ENCODE results near the gene SSBP3.

The SSBP3 gene

DNA sequence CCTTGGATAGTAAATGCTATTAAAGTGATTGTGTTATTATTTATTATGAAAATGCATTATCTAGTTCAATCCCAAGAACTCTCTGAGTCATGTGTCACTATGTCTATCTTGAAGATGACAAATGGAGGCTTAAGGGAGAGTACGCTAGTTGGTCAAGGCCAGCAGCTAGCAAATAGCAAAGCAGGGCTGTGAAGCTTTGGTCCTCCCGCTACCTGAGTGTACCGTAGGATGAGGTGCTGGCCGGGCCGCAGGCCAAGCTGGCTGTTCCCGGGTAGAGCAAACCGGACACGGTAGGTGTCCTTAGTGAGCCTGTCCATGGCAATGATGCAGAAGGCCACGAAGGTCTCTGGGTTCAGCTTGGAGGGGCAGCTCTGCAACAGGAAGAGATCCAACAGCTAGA, 215.7 kb downstream of the SSBP3 start:
- in situ Hi-C loops (cut with MboI; ENCODE audit: low sequenced_read_pairs, unreplicated experiment), result no loop called here
- TF ChIP-seq, protein P1, sequence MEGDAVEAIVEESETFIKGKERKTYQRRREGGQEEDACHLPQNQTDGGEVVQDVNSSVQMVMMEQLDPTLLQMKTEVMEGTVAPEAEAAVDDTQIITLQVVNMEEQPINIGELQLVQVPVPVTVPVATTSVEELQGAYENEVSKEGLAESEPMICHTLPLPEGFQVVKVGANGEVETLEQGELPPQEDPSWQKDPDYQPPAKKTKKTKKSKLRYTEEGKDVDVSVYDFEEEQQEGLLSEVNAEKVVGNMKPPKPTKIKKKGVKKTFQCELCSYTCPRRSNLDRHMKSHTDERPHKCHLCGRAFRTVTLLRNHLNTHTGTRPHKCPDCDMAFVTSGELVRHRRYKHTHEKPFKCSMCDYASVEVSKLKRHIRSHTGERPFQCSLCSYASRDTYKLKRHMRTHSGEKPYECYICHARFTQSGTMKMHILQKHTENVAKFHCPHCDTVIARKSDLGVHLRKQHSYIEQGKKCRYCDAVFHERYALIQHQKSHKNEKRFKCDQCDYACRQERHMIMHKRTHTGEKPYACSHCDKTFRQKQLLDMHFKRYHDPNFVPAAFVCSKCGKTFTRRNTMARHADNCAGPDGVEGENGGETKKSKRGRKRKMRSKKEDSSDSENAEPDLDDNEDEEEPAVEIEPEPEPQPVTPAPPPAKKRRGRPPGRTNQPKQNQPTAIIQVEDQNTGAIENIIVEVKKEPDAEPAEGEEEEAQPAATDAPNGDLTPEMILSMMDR (IDR thresholded peaks at IDR 0.05; ENCODE audit: borderline replicate concordance, control extremely low read depth, extremely low read depth, insufficient read depth, missing control alignments), result no peak
- DNase-seq (ENCODE audit: low spot score), result no peak

DNA sequence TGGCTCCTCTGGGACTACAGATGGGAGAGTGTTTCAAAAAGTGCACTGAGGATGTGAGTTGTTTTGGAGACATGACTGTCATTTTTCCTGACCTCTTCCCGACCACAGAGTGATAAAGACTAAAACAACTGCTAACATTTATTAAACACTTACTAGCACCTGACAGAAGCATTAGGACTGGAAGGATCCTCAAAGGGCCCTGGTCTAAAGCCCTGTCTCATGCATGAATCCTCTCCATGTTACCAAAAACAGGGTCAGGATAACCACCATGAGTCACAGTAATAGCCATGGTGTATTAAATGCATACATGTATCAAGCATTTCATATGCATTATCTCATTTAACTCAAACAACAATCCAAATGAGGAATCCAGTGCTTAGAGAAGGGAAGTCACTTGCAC, 217.9 kb downstream of the SSBP3 start:
- DNase-seq (ENCODE audit: low spot score), result no peak
- TF ChIP-seq, protein P1 (IDR thresholded peaks at IDR 0.05; ENCODE audit: borderline replicate concordance, control extremely low read depth, extremely low read depth, insufficient read depth, missing control alignments), result no peak

DNA sequence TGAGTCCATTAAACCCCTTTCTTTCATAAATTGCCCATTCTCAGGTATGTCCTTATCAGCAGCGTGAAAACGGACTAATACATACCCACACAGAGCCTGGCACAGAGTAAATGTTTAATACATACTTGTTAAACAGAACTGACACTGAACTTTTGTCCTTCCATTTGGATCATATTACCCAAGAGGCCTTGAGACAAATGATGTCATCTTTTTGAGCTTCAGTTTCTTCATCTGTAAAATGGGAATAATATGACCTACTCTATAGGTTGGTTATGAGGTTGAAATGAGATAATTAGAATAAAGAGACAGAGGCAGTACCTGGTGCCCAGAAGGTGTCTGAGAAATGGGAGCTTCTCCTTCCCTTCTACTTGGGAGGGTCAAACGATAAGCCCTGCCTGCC, 220.1 kb downstream of the SSBP3 start:
- DNase-seq (ENCODE audit: low spot score), result no peak
- TF ChIP-seq, protein P1 (IDR thresholded peaks at IDR 0.05; ENCODE audit: borderline replicate concordance, control extremely low read depth, extremely low read depth, insufficient read depth, missing control alignments), result no peak

More for the DNA sequence above, 217.9 kb downstream of the SSBP3 start:
- in situ Hi-C loops (cut with MboI; ENCODE audit: low sequenced_read_pairs, unreplicated experiment), result no loop called here

DNA sequence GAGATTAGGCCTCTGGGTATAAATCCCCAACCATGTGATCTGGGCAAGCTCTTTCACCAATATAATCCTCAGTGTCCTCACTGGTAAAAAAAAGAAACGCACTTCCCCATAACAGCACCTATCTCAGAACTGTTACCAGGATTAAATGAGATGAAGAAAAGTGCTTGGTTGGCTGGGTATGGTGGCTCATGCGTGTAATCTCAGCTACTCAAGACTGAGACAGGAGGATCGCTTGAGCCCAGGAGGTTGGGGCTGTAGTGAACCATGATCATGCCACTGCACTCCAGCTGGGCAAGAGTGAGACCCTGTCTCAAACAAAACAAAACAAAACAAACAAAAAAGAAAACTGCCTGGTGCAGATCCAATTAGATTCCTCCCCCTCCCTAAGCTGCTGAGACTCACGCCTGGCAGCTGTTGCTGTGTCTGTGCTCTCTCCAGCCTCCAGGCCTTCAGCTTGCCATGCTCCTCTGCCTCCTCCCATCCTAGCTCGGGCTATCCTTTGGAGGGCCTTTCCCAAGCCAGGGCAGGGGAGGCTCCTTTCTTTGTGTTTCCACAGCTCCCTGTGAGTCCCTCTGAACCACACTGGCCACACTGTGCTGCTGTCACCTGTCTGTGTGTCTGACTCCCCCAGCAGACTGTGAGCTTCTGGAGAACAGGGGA, 225.4 kb downstream of the SSBP3 start:
- in situ Hi-C loops (cut with MboI; ENCODE audit: low sequenced_read_pairs, unreplicated experiment), result no loop called here
- no peak for DNase-seq (ENCODE audit: low spot score)

More for the DNA sequence above, 220.1 kb downstream of the SSBP3 start:
- in situ Hi-C loops (cut with MboI; ENCODE audit: low sequenced_read_pairs, unreplicated experiment), result no loop called here

DNA sequence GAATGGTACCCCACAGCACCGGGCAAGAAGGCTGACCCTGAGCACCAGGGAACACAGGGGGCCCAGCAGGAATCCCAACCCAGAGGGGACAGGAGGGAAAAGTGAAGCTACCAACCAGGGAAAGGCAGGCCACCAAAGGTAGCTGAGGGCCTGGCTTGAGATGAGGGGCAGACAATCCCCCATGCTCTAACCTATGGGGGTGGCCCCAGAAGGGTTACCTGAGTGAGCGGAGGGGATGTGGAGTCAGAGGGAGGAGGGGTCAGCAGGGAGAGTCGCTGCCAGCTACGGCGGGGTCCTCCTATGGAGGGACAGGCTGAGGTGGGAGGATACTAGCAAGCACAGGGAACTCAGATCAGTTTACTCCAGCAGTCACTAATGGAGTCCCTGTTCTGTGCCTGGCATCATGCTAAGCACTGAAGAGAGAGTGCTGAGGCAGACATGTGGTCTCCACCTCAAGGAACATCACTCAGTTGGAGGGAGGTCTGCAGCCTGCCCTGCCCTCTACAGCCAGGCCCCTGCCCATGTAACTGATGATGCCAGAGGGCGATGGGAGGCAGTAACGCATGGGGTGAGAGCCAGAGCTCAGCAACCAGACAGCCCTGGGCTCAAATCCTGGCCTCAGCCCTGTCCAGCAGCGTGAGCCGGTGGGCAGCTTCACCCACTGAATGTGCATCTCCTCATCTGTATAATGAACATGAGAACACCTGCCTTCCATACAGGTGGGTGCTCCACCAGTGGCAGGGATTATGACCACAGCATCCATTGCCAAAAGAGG, 227.7 kb downstream of the SSBP3 start:
- in situ Hi-C loops (cut with MboI; ENCODE audit: low sequenced_read_pairs, unreplicated experiment), result no loop called here
- no peak for DNase-seq (ENCODE audit: low spot score)
- TF ChIP-seq, protein P1 (IDR thresholded peaks at IDR 0.05; ENCODE audit: borderline replicate concordance, control extremely low read depth, extremely low read depth, insufficient read depth, missing control alignments), result no peak

More for the DNA sequence above, 225.4 kb downstream of the SSBP3 start:
- TF ChIP-seq, protein P1 (IDR thresholded peaks at IDR 0.05; ENCODE audit: borderline replicate concordance, control extremely low read depth, extremely low read depth, insufficient read depth, missing control alignments), result no peak

DNA sequence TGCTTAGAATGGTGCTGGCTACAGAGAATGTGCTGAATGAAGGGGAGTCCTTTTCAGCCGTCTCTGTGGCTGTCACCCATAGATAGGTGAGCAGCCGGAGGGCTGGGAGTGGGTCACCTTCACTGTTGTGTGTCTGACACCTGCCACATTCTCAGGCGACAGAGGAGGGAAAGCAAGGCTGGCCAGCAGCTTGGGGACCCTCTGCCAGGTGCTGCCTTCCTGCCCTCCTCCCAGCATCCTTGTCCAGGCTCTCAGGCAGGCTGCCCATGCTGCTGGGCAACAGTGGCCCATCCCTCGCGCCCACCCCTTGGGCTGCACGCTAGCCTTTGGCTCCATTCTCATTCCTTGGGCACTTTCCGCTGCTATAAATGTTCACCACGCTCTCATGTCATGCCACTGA, 228.5 kb downstream of the SSBP3 start:
- in situ Hi-C loops (cut with MboI; ENCODE audit: low sequenced_read_pairs, unreplicated experiment), result no loop called here
- TF ChIP-seq, protein P1 (IDR thresholded peaks at IDR 0.05; ENCODE audit: borderline replicate concordance, control extremely low read depth, extremely low read depth, insufficient read depth, missing control alignments), result no peak
- DNase-seq (ENCODE audit: low spot score), result no peak

All from GM13976 (cell line).